ENCODE results near the gene CEP19.

Gene CEP19

GRCh38 chr3:196677931-196678330, 34.1 kb downstream of the CEP19 start:
- in situ Hi-C loops (cut with HindIII; ENCODE audit: low sequenced_read_pairs), result no loop called here
- H3K4me3 ChIP-seq (ENCODE audit: low read depth, low read length), result no peak overlapping the region
- no peak for DNase-seq (ENCODE audit: low read depth, low spot score)
- no peak for TF ChIP-seq CTCF (IDR thresholded peaks at IDR 0.05; ENCODE audit: low read depth, low read length)

GRCh38 chr3:196677353-196677752, 34.7 kb downstream of the CEP19 start:
- in situ Hi-C loops (cut with HindIII; ENCODE audit: low sequenced_read_pairs), result no loop called here
- no peak overlapping the region for H3K4me3 ChIP-seq (ENCODE audit: low read depth, low read length)
- no peak for TF ChIP-seq CTCF (IDR thresholded peaks at IDR 0.05; ENCODE audit: low read depth, low read length)
- DNase-seq (ENCODE audit: low read depth, low spot score), result no peak

DNA sequence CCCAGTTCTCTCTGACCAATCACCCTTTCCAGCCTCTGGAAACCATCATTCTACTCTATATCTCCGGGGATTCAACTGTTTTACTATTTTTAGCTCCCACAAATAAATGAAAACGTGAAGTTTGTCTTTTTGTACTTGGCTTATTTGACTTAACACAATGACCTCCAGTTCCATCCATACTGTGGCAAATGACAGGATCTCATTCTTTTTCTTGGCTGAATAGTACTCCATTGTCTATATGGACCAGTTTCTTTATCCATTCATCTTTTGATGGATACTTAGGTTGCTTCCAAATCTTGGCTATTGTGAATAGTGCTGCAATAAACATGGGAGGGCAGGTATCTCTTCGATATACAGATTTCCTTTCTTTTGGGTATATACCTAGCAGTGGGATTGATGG, 38.4 kb downstream of the CEP19 start:
- no peak for DNase-seq (ENCODE audit: low read depth, low spot score)
- in situ Hi-C loops (cut with HindIII; ENCODE audit: low sequenced_read_pairs), result no loop called here
- no peak for TF ChIP-seq CTCF (IDR thresholded peaks at IDR 0.05; ENCODE audit: low read depth, low read length)
- H3K4me3 ChIP-seq (ENCODE audit: low read depth, low read length), result no peak overlapping the region

GRCh38 chr3:196670339-196670738, 41.7 kb downstream of the CEP19 start:
- TF ChIP-seq CTCF (IDR thresholded peaks at IDR 0.05; ENCODE audit: low read depth, low read length), result no peak
- DNase-seq (ENCODE audit: low read depth, low spot score), result no peak
- in situ Hi-C loops (cut with HindIII; ENCODE audit: low sequenced_read_pairs), result no loop called here
- no peak overlapping the region for H3K4me3 ChIP-seq (ENCODE audit: low read depth, low read length)

DNA sequence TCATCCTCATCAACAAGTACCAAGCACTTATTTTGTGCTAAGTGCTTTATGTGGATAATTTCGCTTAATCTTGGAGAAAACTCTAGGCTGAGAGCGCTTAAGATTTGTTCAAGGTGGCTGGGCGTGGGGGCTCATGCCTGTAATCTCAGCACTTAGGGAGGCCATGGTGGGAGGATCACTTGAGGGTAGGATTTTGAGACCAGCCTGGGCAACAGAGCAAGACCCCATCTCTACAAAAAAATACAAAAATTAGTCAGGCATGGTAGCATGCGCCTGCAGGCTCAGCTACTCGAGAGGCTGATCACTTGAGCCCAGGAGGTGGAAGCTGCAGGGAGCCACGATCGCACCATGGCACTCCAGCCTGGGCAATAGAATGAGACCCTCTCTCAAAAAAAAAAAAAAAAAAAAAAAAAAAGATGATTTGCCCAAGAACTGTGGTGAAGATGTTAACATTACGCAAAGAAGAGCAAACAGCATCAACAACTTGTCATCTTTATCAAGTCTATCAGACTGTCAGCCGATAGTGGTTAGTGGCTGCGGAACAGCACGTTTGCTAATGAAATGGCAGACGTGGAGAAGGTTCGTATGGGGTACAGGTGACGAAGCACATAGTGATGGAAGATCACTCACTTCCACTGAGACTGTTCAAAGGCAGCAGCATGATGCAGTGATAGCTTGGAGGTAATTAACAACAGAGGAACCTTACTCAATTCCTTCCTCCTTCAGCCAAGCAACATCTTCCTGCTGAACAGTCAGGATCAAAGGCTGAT, 44.8 kb downstream of the CEP19 start:
- in situ Hi-C loops (cut with HindIII; ENCODE audit: low sequenced_read_pairs), result no loop called here
- no peak for TF ChIP-seq CTCF (IDR thresholded peaks at IDR 0.05; ENCODE audit: low read depth, low read length)
- no peak for DNase-seq (ENCODE audit: low read depth, low spot score)
- no peak overlapping the region for H3K4me3 ChIP-seq (ENCODE audit: low read depth, low read length)

GRCh38 chr3:196666001-196666867, 45.8 kb downstream of the CEP19 start:
- in situ Hi-C loops (cut with HindIII; ENCODE audit: low sequenced_read_pairs), result no loop called here
- no peak for TF ChIP-seq CTCF (IDR thresholded peaks at IDR 0.05; ENCODE audit: low read depth, low read length)
- no peak overlapping the region for H3K4me3 ChIP-seq (ENCODE audit: low read depth, low read length)
- DNase-seq (ENCODE audit: low read depth, low spot score), result peak; percentile 68

All from astrocyte of the spinal cord (primary cell).